Adrenal gland (tissue), 5 donors: ENCODE measurements around the gene GLRX.

Experiments used
- POLR2A ChIP-seq, 2 donors: fragments of 450-650 bp; IDR thresholded peaks; one replicate each; pipeline ENCODE4 v1.6.1; 2017; ENCODE audit warnings: antibody characterized with exemption in 2 of 2, mild to moderate bottlenecking in 2 of 2, moderate library complexity in 1 of 2
- TF ChIP-seq, protein P1 (sequence below), 6 experiments: fragments of 450-650 bp in 4 of 6; fragments of 200-600 bp in 2 of 6; sonication (generic) in 1 of 6; IDR thresholded peaks; 1 replicate in 5 of 6; 2 replicates in 1 of 6; pipeline versions ENCODE4 v1.5.1 to v1.8.0; 2016 to 2021; ENCODE audit warnings: antibody characterized with exemption in 6 of 6, mild to moderate bottlenecking in 2 of 6, moderate library complexity in 1 of 6
- donor health status: DM: no; HTN: no; CAD: no.

DNA sequence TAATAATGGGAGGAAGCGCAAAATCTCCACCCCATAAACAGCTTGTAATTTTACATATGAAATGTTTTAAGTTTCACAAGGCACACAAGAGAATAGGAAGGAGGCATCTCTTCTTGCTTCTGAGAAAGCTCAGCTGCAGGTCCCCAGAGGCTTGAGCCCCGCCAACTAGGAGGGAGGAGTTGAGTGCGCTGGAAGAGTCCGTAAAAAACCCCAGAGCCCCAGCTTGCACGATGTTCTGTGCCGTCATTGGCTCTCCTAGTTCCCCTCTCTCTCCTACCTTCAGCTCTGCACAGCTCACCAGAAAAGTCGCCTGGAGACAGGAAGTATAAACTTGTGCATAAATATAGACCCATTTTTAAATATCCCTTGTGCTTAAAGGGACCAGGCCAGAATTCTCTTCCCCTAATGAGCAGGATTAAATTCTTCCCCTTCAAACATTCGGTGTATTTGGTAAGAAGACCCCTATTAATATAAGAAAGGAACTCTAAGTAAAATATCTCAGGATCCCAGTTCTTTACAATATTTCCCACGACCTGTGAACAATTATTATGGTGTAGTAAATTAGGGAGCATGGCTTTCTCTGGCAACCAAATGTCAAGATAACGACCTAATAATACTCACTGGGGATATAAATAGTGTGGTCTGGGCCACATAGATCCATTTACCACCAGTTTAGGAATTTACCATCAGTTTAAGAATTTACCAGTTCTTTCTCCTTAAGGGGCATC lies 13.7 kb downstream of the GLRX start:
- TF ChIP-seq POLR2A (IDR thresholded peaks at IDR 0.05): no peak
- TF ChIP-seq, protein P1, sequence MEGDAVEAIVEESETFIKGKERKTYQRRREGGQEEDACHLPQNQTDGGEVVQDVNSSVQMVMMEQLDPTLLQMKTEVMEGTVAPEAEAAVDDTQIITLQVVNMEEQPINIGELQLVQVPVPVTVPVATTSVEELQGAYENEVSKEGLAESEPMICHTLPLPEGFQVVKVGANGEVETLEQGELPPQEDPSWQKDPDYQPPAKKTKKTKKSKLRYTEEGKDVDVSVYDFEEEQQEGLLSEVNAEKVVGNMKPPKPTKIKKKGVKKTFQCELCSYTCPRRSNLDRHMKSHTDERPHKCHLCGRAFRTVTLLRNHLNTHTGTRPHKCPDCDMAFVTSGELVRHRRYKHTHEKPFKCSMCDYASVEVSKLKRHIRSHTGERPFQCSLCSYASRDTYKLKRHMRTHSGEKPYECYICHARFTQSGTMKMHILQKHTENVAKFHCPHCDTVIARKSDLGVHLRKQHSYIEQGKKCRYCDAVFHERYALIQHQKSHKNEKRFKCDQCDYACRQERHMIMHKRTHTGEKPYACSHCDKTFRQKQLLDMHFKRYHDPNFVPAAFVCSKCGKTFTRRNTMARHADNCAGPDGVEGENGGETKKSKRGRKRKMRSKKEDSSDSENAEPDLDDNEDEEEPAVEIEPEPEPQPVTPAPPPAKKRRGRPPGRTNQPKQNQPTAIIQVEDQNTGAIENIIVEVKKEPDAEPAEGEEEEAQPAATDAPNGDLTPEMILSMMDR (IDR thresholded peaks at IDR 0.05): no peak
